T-helper 2 cell treated with Interferon-gamma antibody and Interleukin-4, amounts not matched to agents 100 ng/mL and 5 ng/mL, for 36 hours (primary cell): ENCODE results near the gene RAB24. TPM values are rescaled to one million over a fixed set of nuclear protein-coding genes. Genes with fewer than 3 reads are reported as not detected.
"Not testable (repeated sequence)": the region's sequence is repeated elsewhere in the genome, so short reads cannot be mapped to it uniquely, and the experiment has no call there.

Experiments
- intact Hi-C: fragments of 100-400 bp; cut with micrococcal nuclease; formaldehyde crosslinking; loops from one replicate; pipeline ENCODE4 v1.15.1; 2023
- total RNA-seq: library from RNA; stranded (reverse); gene quantifications from 2 replicates; pipeline ENCODE4 v1.2.3, GENCODE V29; 2022

RAB24 gene
- total RNA-seq: 38.6 and 42.3 TPM in 2 replicates

GRCh38 chr5:177303121-177303924 lies at the start of gene RAB24, which contains the start of gene PRELID1:
TSS of gene RAB24 (minus strand) at chr5:177303719. CDS start at chr5:177303288, 431 bp downstream.
TSS of gene PRELID1 (plus strand) at chr5:177303799. CDS start at chr5:177303986, 187 bp downstream.
- intact Hi-C loops: loop anchor here (1.0 to 5.0 kb wide), 4 partner anchors 9 to 766 kb away; partner anchors contain the start of genes NSD1 and RNF44

GRCh38 chr5:177353093-177353492 lies 49.6 kb upstream of the RAB24 start:
- intact Hi-C loops: no loop called here

GRCh38 chr5:177351392-177352329 lies 48.1 kb upstream of the RAB24 start, which contains the start of gene LMAN2:
TSS of gene LMAN2 (minus strand) at chr5:177351668. CDS start at chr5:177351647, 21 bp downstream.
- intact Hi-C loops: loop anchor here (1.0 kb wide), 3 partner anchors 39 to 104 kb away; partner anchors contain the start of gene GRK6

GRCh38 chr5:177350776-177351391 lies 47.4 kb upstream of the RAB24 start:
- intact Hi-C loops: loop anchor here (1.0 kb wide), 2 partner anchors 39 to 104 kb away; no protein-coding TSS in a partner anchor

GRCh38 chr5:177349762-177350161 lies 46.2 kb upstream of the RAB24 start:
- intact Hi-C loops: no loop called here

GRCh38 chr5:177349362-177349647 lies 45.8 kb upstream of the RAB24 start:
- intact Hi-C loops: no loop called here

GRCh38 chr5:177347699-177348098 lies 44.2 kb upstream of the RAB24 start:
- intact Hi-C loops: no loop called here

GRCh38 chr5:177346820-177347219 lies 43.3 kb upstream of the RAB24 start:
- intact Hi-C loops: no loop called here

GRCh38 chr5:177344891-177345290 lies 41.4 kb upstream of the RAB24 start:
- intact Hi-C loops: no loop called here

GRCh38 chr5:177343777-177344176 lies 40.3 kb upstream of the RAB24 start:
- intact Hi-C loops: no loop called here

GRCh38 chr5:177343000-177343399 lies 39.5 kb upstream of the RAB24 start:
- intact Hi-C loops: not testable (repeated sequence)

GRCh38 chr5:177339107-177339638 lies 35.7 kb upstream of the RAB24 start:
- intact Hi-C loops: no loop called here

- intact Hi-C loops: no loop called here
Measured at GRCh38 chr5:177338251-177339106, 35.0 kb upstream of the RAB24 start.

- intact Hi-C loops: no loop called here
Measured at GRCh38 chr5:177336603-177337494, 33.3 kb upstream of the RAB24 start.

GRCh38 chr5:177336112-177336511 lies 32.6 kb upstream of the RAB24 start:
- intact Hi-C loops: no loop called here

- intact Hi-C loops: no loop called here
Measured at GRCh38 chr5:177335701-177336065, 32.2 kb upstream of the RAB24 start.

- intact Hi-C loops: no loop called here
Measured at GRCh38 chr5:177334781-177335700, 31.5 kb upstream of the RAB24 start.

GRCh38 chr5:177334155-177334551 lies 30.6 kb upstream of the RAB24 start:
- intact Hi-C loops: no loop called here
